ENCODE results near the gene DYNC2I2. TPM values are rescaled to one million over a fixed set of nuclear protein-coding genes. Genes with fewer than 3 reads are reported as not detected.
"Not testable (repeated sequence)": the region's sequence is repeated elsewhere in the genome, so short reads cannot be mapped to it uniquely, and the experiment has no call there.

DYNC2I2 gene
- total and polyA plus RNA-seq, 4 donors = 10.9 to 58.0 (median 19.6) TPM

DNA sequence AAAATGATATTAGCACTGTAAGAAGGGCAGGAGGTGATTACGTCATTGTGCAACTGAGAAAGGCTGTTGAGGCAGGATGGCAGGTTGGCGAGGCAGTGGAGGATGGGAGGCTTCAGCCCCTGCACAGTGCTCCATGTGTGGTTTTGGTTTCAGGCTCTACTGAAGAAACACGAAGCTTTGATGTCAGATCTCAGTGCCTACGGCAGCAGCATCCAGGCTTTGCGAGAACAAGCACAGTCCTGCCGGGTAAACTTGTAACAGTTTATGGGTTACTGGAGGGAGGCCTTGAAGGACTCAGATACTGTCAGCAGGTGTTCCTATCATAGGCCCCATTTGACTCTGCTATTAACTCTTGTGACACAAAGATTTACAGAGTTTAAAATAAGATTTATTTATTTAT, 69.2 kb downstream of the DYNC2I2 start (continued):
- no peak for TF ChIP-seq CTCF (IDR thresholded peaks at IDR 0.05; ENCODE audit: low read depth, low read length, missing input control)
- TF ChIP-seq FOXA1 (IDR thresholded peaks at IDR 0.05) = no peak
- TF ChIP-seq RXRA (IDR thresholded peaks at IDR 0.05) = no peak
- no peak for TF ChIP-seq GABPA (IDR thresholded peaks at IDR 0.05 in 1 of 2, conservative IDR thresholded peaks at IDR 0.05 in 1 of 2)
- TF ChIP-seq HNF4G (IDR thresholded peaks at IDR 0.05) = no peak
- no peak for TF ChIP-seq ATF3 (IDR thresholded peaks at IDR 0.05)

DNA sequence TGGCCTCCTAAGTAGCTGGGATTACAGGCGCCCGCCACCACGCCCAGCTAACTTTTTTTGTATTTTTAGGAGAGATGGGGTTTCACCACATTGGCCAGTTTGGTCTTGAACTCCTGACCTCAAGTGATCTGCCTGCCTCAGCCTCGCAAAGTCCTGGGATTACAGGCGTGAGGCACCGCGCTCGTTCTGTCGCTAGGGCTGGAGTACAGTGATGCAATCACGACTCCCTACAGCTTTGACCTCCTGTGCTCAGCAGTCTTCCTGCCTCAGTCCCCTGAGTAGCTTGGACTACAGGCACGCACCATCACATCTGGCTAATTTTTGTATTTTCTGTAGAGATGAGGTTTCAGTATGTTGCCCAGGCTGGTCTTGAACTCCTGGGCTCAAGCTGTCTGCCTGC, 69.7 kb downstream of the DYNC2I2 start:
- WGBS = 66% methylated on average over 11 of the region's 11 CpGs
- TF ChIP-seq RXRA (IDR thresholded peaks at IDR 0.05) = peak in 1 of 2 donors; percentile 56
- TF ChIP-seq HNF4A (conservative IDR thresholded peaks at IDR 0.05) = peak in 1 of 2 donors; percentile 29
- H3K36me3 ChIP-seq (ENCODE audit: control insufficient read depth in 4 of 4, insufficient read depth in 3 of 4, low read depth in 1 of 4, low read length in 3 of 4) = peaks cover 18 to 81% (median 67%) of the 10 kb centered on the region in 4 donors
- not testable (repeated sequence) for DNase-seq (ENCODE audit: low spot score); H3K4me3 ChIP-seq (ENCODE audit: low read depth in 1 of 3, low read length in 3 of 3); H3K27ac ChIP-seq (ENCODE audit: low read depth in 1 of 2, low read length in 2 of 2); H3K9me3 ChIP-seq (ENCODE audit: control insufficient read depth in 4 of 4, low read length in 3 of 4); H3K9ac ChIP-seq (ENCODE audit: low read depth in 1 of 2, low read length in 2 of 2); H3K27me3 ChIP-seq (ENCODE audit: control insufficient read depth in 4 of 4, insufficient read depth in 4 of 4, low read length in 3 of 4); H3K4me1 ChIP-seq (ENCODE audit: control insufficient read depth in 4 of 4, insufficient read depth in 4 of 4, low read length in 3 of 4)

DNA sequence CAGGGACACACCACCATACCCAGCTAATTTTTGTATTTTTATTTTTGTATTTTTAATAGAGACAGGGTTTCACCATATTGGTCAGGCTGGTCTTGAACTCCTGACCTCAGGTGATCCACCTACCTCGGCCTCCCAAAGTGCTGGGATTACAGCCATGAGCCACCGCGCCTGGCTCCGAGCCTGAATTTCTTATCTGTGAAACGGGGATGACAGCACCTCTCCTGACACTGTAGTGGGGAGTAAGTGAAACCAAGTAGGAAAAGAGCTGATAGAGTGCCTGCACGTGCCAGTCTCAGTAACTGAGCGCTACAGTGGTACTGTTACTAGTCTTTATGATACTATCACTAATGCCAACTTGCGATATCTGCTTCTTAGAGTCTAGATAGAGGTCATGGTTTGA, 71.5 kb downstream of the DYNC2I2 start:
- H3K9ac ChIP-seq (ENCODE audit: low read depth in 1 of 2, low read length in 2 of 2); DNase-seq (ENCODE audit: low spot score); H3K27ac ChIP-seq (ENCODE audit: low read depth in 1 of 2, low read length in 2 of 2); H3K27me3 ChIP-seq (ENCODE audit: control insufficient read depth in 4 of 4, insufficient read depth in 4 of 4, low read length in 3 of 4); H3K4me1 ChIP-seq (ENCODE audit: control insufficient read depth in 4 of 4, insufficient read depth in 4 of 4, low read length in 3 of 4); H3K9me3 ChIP-seq (ENCODE audit: control insufficient read depth in 4 of 4, low read length in 3 of 4); H3K4me3 ChIP-seq (ENCODE audit: low read depth in 1 of 3, low read length in 3 of 3): not testable (repeated sequence)
- 54% methylated on average over 8 of the region's 8 CpGs for WGBS
- peaks cover 17 to 85% (median 68%) of the 10 kb centered on the region in 4 donors for H3K36me3 ChIP-seq (ENCODE audit: control insufficient read depth in 4 of 4, insufficient read depth in 3 of 4, low read depth in 1 of 4, low read length in 3 of 4)
- TF ChIP-seq RXRA (IDR thresholded peaks at IDR 0.05) (peak in 1 of 2 donors; percentile 25), HNF4A (conservative IDR thresholded peaks at IDR 0.05) (peak in 1 of 2 donors; percentile 7)

Other genes starting within 250 kb of the DYNC2I2 start
- gene CERCAM, start 236.0 kb downstream of the DYNC2I2 start, total RNA-seq = 1 to 10 TPM; 1.6 to 1.9 TPM
- gene CERCAM, start 236.0 kb downstream of the DYNC2I2 start, polyA plus RNA-seq = 1 to 10 TPM; 1.1 to 2.9 TPM
- 10 to 100 TPM; 19.8 to 21.8 TPM for gene ODF2, start 200.8 kb downstream of the DYNC2I2 start, total RNA-seq
- 10 to 100 TPM in 1 of 2 donors, 1 to 10 TPM in 1; 5.7 to 13.6 TPM for gene ODF2, start 200.8 kb downstream of the DYNC2I2 start, polyA plus RNA-seq
- 10 to 100 TPM; 15.6 to 19.5 TPM for gene GLE1, start 152.1 kb downstream of the DYNC2I2 start, total RNA-seq
- gene GLE1, start 152.1 kb downstream of the DYNC2I2 start, polyA plus RNA-seq = 10 to 100 TPM in 1 of 2 donors, 1 to 10 TPM in 1; 5.3 to 10.0 TPM
- gene SPTAN1, start 104.3 kb downstream of the DYNC2I2 start, total RNA-seq = 10 to 100 TPM; 76.9 to 86.5 TPM
- 10 to 100 TPM; 31.3 to 43.8 TPM for gene SPTAN1, start 104.3 kb downstream of the DYNC2I2 start, polyA plus RNA-seq
- gene SET, start 32.4 kb upstream of the DYNC2I2 start, total RNA-seq = 10 to 100 TPM; 79.9 to 95.6 TPM
- 10 to 100 TPM; 58.2 to 58.8 TPM for gene SET, start 32.4 kb upstream of the DYNC2I2 start, polyA plus RNA-seq
- 1 to 10 TPM; 2.0 to 4.2 TPM for gene PKN3, start 45.7 kb upstream of the DYNC2I2 start, total RNA-seq
- gene PKN3, start 45.7 kb upstream of the DYNC2I2 start, polyA plus RNA-seq = 1 to 10 TPM in 1 of 2 donors, under 1 TPM in 1; 0.61 to 1.1 TPM
- gene ZDHHC12, start 67.3 kb upstream of the DYNC2I2 start, total RNA-seq = 10 to 100 TPM; 24.7 to 29.7 TPM
- 10 to 100 TPM; 30.9 to 48.2 TPM for gene ZDHHC12, start 67.3 kb upstream of the DYNC2I2 start, polyA plus RNA-seq
- gene ZER1, start 115.1 kb upstream of the DYNC2I2 start, total RNA-seq = 10 to 100 TPM; 20.0 to 29.1 TPM
- gene ZER1, start 115.1 kb upstream of the DYNC2I2 start, polyA plus RNA-seq = 10 to 100 TPM in 1 of 2 donors, 1 to 10 TPM in 1; 7.6 to 11.7 TPM
- gene TBC1D13, start 130.4 kb upstream of the DYNC2I2 start, total RNA-seq = 10 to 100 TPM in 1 of 2 donors, 1 to 10 TPM in 1; 6.3 to 11.7 TPM
- gene TBC1D13, start 130.4 kb upstream of the DYNC2I2 start, polyA plus RNA-seq = 1 to 10 TPM; 7.4 to 8.6 TPM
- 10 to 100 TPM; 11.3 to 17.9 TPM for gene ENDOG, start 161.7 kb upstream of the DYNC2I2 start, total RNA-seq
- 10 to 100 TPM; 12.2 to 25.0 TPM for gene ENDOG, start 161.7 kb upstream of the DYNC2I2 start, polyA plus RNA-seq
- gene SPOUT1, start 172.9 kb upstream of the DYNC2I2 start, total RNA-seq = 10 to 100 TPM in 1 of 2 donors, 1 to 10 TPM in 1; 9.0 to 13.7 TPM
- gene SPOUT1, start 172.9 kb upstream of the DYNC2I2 start, polyA plus RNA-seq = 10 to 100 TPM; 15.3 to 30.1 TPM
- gene KYAT1, start 225.1 kb upstream of the DYNC2I2 start, total RNA-seq = 1 to 10 TPM; 6.9 to 8.1 TPM
- 1 to 10 TPM; 3.8 to 8.0 TPM for gene KYAT1, start 225.1 kb upstream of the DYNC2I2 start, polyA plus RNA-seq
- 10 to 100 TPM; 15.8 to 22.8 TPM for gene LRRC8A, start 225.3 kb upstream of the DYNC2I2 start, total RNA-seq
- 10 to 100 TPM; 14.6 to 19.9 TPM for gene LRRC8A, start 225.3 kb upstream of the DYNC2I2 start, polyA plus RNA-seq